GM19023 (cell line): ENCODE results near the gene STRAP.

Source experiments
- ATAC-seq: cut with Tn5 transposase; IDR thresholded peaks from one replicate; pipeline ENCODE4 v1.9.1; 2021; ENCODE audit warnings: mild to moderate bottlenecking, moderate library complexity; ENCODE audit not compliant: unreplicated experiment

Gene STRAP

GRCh38 chr12:15882118-15882971, at the start of gene STRAP:
STRAP (plus strand) TSS chr12:15882387; CDS start chr12:15882708, 321 bp downstream.
- peak; percentile 97 for ATAC-seq

- no peak for ATAC-seq
Measured at GRCh38 chr12:15834575-15834974, 47.6 kb upstream of the STRAP start.

GRCh38 chr12:15837141-15837790, 44.9 kb upstream of the STRAP start:
- no peak for ATAC-seq

- ATAC-seq = no peak
Measured at GRCh38 chr12:15839041-15839440, 43.1 kb upstream of the STRAP start.

- ATAC-seq = no peak
Measured at GRCh38 chr12:15839682-15840081, 42.5 kb upstream of the STRAP start.

GRCh38 chr12:15842108-15842507, 40.1 kb upstream of the STRAP start:
- ATAC-seq = no peak

GRCh38 chr12:15846887-15847286, 35.3 kb upstream of the STRAP start:
- ATAC-seq = no peak

GRCh38 chr12:15848606-15849005, 33.6 kb upstream of the STRAP start:
- no peak for ATAC-seq

- no peak for ATAC-seq
Measured at GRCh38 chr12:15851045-15851620, 31.1 kb upstream of the STRAP start.

GRCh38 chr12:15851919-15852318, 30.3 kb upstream of the STRAP start:
- ATAC-seq = no peak

GRCh38 chr12:15852383-15852782, 29.8 kb upstream of the STRAP start:
- ATAC-seq = no peak

GRCh38 chr12:15853877-15854276, 28.3 kb upstream of the STRAP start:
- no peak for ATAC-seq

- ATAC-seq = no peak
Measured at GRCh38 chr12:15854916-15855315, 27.3 kb upstream of the STRAP start.

- ATAC-seq = no peak
Measured at GRCh38 chr12:15855646-15856045, 26.5 kb upstream of the STRAP start.

GRCh38 chr12:15856097-15856982, 25.8 kb upstream of the STRAP start:
- ATAC-seq = no peak

GRCh38 chr12:15858353-15858752, 23.8 kb upstream of the STRAP start:
- ATAC-seq = no peak

GRCh38 chr12:15859116-15859515, 23.1 kb upstream of the STRAP start:
- ATAC-seq = no peak

- no peak for ATAC-seq
Measured at GRCh38 chr12:15861404-15861803, 20.8 kb upstream of the STRAP start.

GRCh38 chr12:15862840-15863239, 19.3 kb upstream of the STRAP start:
- ATAC-seq = no peak

- ATAC-seq = no peak
Measured at GRCh38 chr12:15863372-15863771, 18.8 kb upstream of the STRAP start.

- peak; percentile 84 for ATAC-seq
Measured at GRCh38 chr12:15863984-15864383, 18.2 kb upstream of the STRAP start.
